Neutrophil (primary cell): ENCODE data around the gene DHX32.

Experiments
- H3K27ac ChIP-seq: fragments of 200-600 bp; sonication (generic); 2 replicates; pipeline ENCODE4 v1.5.1; 2016; ENCODE audit warnings: mild to moderate bottlenecking, moderate library complexity
- H3K27me3 ChIP-seq: fragments of 200-600 bp; sonication (generic); 2 replicates; pipeline ENCODE4 v1.6.0; 2016; ENCODE audit warnings: mild to moderate bottlenecking
- H3K36me3 ChIP-seq: fragments of 200-600 bp; sonication (generic); 2 replicates; pipeline ENCODE4 v1.5.1; 2017
- H3K4me1 ChIP-seq, 2 experiments: fragments of 200-600 bp in 1 of 2; sonication (generic) in 1 of 2; 1 replicate in 1 of 2; 2 replicates in 1 of 2; pipeline versions ENCODE4 v1.5.1 to v1.6.1; 2013 to 2016; ENCODE audit warnings: low read depth in 1 of 2, low read length in 1 of 2, mild to moderate bottlenecking in 1 of 2, moderate library complexity in 1 of 2; ENCODE audit not compliant: control insufficient read depth in 1 of 2, insufficient read depth in 1 of 2
- H3K4me3 ChIP-seq, 2 experiments: fragments of 200-600 bp in 1 of 2; sonication (generic) in 1 of 2; 1 replicate in 1 of 2; 2 replicates in 1 of 2; pipeline ENCODE4 v1.5.1; 2013 to 2016; ENCODE audit warnings: low read depth in 1 of 2, low read length in 1 of 2, mild to moderate bottlenecking in 1 of 2, moderate library complexity in 1 of 2
- H3K9me3 ChIP-seq: fragments of 200-600 bp; sonication (generic); 2 replicates; pipeline ENCODE4 v1.5.1; 2016
- TF ChIP-seq, protein P1 (sequence below): fragments of 200-600 bp; sonication (generic); IDR thresholded peaks from 2 replicates; pipeline ENCODE4 v1.5.1; 2016; ENCODE audit warnings: antibody characterized with exemption

DHX32 gene

DNA sequence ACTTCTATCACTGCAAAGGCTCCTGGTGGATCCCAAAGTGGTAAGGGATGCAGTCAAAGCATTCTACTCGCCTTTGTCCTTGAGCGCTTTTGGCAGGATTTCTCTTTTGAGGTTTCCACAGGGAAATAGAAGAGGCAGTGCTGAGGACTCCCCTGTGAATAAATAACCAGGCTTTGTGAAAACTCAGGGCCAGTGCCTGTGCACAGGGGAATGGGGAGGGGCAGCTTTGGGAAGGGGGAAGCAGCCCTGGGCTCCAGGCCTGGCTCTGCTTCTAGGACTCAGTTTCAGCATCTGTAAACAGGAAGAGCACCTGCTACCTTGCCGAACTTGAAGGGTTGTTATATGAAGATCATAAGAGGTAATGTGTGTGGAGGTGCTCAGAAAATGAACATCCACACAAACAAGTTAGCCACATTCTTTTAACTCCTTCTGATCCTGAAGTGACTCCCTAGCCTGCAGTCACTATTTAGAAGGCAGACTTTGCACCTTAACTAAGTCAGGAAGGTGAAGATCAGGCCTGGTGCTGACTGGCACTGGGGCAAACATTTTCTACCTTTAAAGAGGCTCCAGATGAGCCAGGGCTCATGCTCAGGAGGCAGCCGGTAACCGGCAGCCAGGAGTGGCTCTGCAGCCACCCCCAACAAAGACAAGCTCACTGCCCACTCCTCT, 83.0 kb downstream of the DHX32 start:
- Histone ChIP-seq H3K4me3 (no peak overlapping the region), H3K9me3 (no peaks in the 10 kb centered on the region), H3K36me3 (peaks cover 29% of the 10 kb centered on the region), H3K27ac (no peak overlapping the region), H3K4me1 (no peaks in the 10 kb centered on the region), H3K27me3 (no peaks in the 10 kb centered on the region)
- TF ChIP-seq, protein P1, sequence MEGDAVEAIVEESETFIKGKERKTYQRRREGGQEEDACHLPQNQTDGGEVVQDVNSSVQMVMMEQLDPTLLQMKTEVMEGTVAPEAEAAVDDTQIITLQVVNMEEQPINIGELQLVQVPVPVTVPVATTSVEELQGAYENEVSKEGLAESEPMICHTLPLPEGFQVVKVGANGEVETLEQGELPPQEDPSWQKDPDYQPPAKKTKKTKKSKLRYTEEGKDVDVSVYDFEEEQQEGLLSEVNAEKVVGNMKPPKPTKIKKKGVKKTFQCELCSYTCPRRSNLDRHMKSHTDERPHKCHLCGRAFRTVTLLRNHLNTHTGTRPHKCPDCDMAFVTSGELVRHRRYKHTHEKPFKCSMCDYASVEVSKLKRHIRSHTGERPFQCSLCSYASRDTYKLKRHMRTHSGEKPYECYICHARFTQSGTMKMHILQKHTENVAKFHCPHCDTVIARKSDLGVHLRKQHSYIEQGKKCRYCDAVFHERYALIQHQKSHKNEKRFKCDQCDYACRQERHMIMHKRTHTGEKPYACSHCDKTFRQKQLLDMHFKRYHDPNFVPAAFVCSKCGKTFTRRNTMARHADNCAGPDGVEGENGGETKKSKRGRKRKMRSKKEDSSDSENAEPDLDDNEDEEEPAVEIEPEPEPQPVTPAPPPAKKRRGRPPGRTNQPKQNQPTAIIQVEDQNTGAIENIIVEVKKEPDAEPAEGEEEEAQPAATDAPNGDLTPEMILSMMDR = no peak

DNA sequence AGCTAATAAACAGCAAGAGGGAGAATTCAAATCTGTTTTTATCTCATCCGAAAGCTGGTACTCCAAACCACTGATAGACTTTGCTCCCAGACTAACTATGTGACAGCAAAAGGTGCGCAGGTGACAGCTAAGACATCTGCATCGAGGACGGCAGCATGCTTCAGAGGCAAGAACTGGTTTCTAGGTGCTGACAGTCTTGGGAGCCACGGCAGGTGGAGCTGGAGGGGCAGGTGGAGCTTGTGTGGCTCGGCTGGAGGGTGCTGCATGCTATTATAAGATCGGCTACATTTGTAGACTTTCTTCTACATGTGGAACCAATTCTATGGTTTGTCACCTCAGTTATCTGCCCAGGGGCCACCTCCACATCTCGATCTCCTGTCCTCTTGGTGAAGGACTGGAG, 83.7 kb downstream of the DHX32 start:
- Histone ChIP-seq H3K4me1 (no peaks in the 10 kb centered on the region), H3K36me3 (peaks cover 36% of the 10 kb centered on the region), H3K27me3 (no peaks in the 10 kb centered on the region), H3K4me3 (no peak overlapping the region), H3K27ac (no peak overlapping the region), H3K9me3 (no peaks in the 10 kb centered on the region)
- TF ChIP-seq, protein P1 = no peak

DNA sequence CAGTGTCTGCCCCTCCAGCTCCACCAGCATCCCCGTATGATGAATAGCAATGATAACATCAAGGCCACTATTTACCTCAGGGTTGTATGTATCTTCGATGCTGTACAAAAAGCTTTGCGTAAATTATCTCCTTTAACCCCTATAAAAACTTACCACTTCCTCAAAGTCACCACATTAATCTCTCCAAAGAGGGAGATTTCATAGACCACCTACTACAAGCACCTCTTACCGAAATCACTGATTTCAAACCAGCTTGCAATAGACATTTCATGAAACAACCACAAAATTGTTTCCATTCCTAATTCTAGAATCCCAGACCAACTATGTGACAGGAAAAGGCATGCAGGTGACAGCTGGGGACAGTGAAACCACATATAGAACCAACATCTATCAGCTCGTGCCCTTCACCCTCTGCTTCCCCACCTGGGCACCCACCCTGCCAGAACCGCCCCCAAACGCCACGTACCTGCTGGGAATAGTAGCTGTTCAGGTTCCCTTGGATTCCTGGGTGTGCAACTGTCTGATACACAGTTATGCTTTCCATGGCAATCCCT, 85.4 kb downstream of the DHX32 start:
- H3K4me1 ChIP-seq = no peaks in the 10 kb centered on the region
- H3K9me3 ChIP-seq = no peaks in the 10 kb centered on the region
- H3K36me3 ChIP-seq = peaks cover 45% of the 10 kb centered on the region
- TF ChIP-seq, protein P1 = no peak
- no peaks in the 10 kb centered on the region for H3K27me3 ChIP-seq
- H3K4me3 ChIP-seq = no peak overlapping the region
- H3K27ac ChIP-seq = no peak overlapping the region

DNA sequence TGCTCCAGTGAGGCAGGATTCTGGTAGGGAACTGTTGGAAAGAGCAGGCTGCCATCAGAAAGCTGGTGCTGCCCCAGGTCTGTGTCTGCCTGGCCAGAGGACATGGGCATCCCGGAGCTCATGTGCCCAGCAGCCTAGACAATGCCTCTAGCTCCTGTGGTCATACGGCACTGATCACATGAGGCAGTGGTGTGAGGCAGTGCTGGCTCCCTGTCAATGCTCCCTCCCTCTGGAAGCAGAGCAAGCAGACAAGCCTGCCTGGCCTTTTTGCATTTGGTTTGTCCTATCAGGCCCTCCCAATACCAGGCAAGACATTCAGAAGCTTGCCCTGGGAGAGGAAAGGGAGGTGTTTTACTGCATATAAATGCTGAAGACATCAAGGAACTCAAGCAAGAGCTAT, 86.0 kb downstream of the DHX32 start:
- no peaks in the 10 kb centered on the region for H3K27me3 ChIP-seq
- H3K27ac ChIP-seq = no peak overlapping the region
- no peaks in the 10 kb centered on the region for H3K9me3 ChIP-seq
- TF ChIP-seq, protein P1 = no peak
- peaks cover 45% of the 10 kb centered on the region for H3K36me3 ChIP-seq
- H3K4me3 ChIP-seq = no peak overlapping the region
- H3K4me1 ChIP-seq = no peaks in the 10 kb centered on the region

DNA sequence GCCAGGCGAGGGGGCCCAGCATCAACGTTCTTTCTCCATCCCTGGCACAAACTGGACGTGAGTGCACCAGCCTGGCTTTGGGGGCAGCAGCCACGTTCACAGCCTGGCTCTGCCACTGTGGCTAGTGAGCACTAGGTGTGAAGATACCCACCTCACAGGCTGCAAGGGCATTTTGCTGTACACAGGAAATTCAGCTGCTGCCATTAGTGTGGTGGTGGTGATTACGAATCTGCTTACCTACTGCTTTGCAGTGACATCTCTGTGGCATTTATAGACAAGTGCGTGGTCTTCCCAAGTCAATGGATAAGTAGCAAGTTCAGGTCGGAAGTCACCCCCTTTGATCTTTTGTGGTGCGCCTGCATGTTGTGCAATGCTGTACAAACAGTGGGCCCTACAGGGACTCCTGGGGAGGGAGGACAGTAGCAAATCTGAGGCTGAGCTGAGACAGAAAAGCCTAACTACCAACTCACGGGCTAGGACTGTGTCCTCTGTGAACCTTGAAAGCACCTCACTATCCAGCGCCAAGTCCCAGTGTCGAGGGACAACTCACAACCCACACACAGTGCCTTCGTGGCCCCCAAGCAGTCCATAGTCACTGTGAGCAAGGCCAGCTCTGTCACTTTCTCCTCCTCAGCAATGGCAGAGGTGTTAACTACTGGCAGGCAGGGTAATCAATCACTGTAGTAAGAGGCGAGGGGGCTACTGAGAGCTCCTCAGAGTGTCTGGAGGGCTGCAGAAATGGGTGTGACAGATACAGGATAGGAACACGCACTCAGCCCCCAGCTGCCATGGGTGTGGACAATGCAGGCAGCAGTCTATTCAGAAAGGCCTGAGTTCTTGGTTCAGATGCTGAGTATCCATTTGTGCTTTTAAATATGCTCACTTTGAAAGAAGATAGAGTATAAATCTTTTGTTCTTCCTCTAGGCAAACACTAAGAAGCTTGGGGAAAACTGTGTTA, 88.5 kb downstream of the DHX32 start:
- TF ChIP-seq, protein P1 = no peak
- Histone ChIP-seq H3K4me1 (peaks cover 6 to 9% of the 10 kb centered on the region in 2 experiments), H3K9me3 (no peaks in the 10 kb centered on the region), H3K27me3 (no peaks in the 10 kb centered on the region), H3K36me3 (peaks cover 45% of the 10 kb centered on the region), H3K27ac (no peak overlapping the region), H3K4me3 (no peak overlapping the region)
